HepG2 (cell line): ENCODE data around the gene PLCB2. TPM values are rescaled to one million over a fixed set of nuclear protein-coding genes. Genes with fewer than 3 reads are reported as not detected.

Source experiments
- AFF4 ChIP-seq: sonication (generic); formaldehyde crosslinking; IDR thresholded peaks from 2 replicates; pipeline ENCODE4 v1.4.0; 2020; ENCODE audit warnings: missing genetic modification reagents
- ATF5 ChIP-seq: sonication (generic); formaldehyde crosslinking; IDR thresholded peaks from 2 replicates; pipeline ENCODE4 v1.4.0; 2020; ENCODE audit warnings: mild to moderate bottlenecking, low read depth, missing genetic modification reagents
- CTCF ChIP-seq: sonication (generic); formaldehyde crosslinking; IDR thresholded peaks from 2 replicates; pipeline ENCODE4 v1.5.0; 2020; ENCODE audit warnings: mild to moderate bottlenecking, missing genetic modification reagents, moderate library complexity
- GMEB1 ChIP-seq: sonication (generic); formaldehyde crosslinking; IDR thresholded peaks from 2 replicates; pipeline ENCODE4 v1.5.1; 2020; ENCODE audit warnings: missing genetic modification reagents, mild to moderate bottlenecking, borderline replicate concordance
- HOMEZ ChIP-seq: IDR thresholded peaks from 2 replicates; pipeline ENCODE4 v1.6.1; 2016; ENCODE audit warnings: low read depth
- MAZ ChIP-seq, 2 experiments: sonication (generic) in 1 of 2; formaldehyde crosslinking in 1 of 2; IDR thresholded peaks; 2 replicates each; pipeline versions ENCODE4 v1.5.0 to v1.6.1; 2012 to 2020; ENCODE audit warnings: low read depth in 2 of 2, mild to moderate bottlenecking in 2 of 2, borderline replicate concordance in 1 of 2, improper control_type of control experiment in 1 of 2, low read length in 1 of 2, missing genetic modification reagents in 1 of 2, moderate library complexity in 1 of 2
- SCMH1 ChIP-seq: sonication (generic); formaldehyde crosslinking; IDR thresholded peaks from 2 replicates; pipeline ENCODE4 v1.9.0; 2021; ENCODE audit warnings: missing genetic modification reagents, mild to moderate bottlenecking, borderline replicate concordance
- TEAD3 ChIP-seq: optimal IDR thresholded peaks from 2 replicates; pipeline ENCODE3; 2016; ENCODE audit warnings: borderline replicate concordance
- TFAP4 ChIP-seq: sonication (generic); IDR thresholded peaks from 2 replicates; pipeline ENCODE4 v1.6.1; 2016; ENCODE audit warnings: low read depth, borderline replicate concordance
- ZNF687 ChIP-seq: sonication (generic); formaldehyde crosslinking; IDR thresholded peaks from 2 replicates; pipeline ENCODE4 v1.5.1; 2020; ENCODE audit warnings: mild to moderate bottlenecking, missing genetic modification reagents, moderate library complexity
- ZNF773 ChIP-seq: sonication (generic); formaldehyde crosslinking; IDR thresholded peaks from 2 replicates; pipeline ENCODE4 v1.4.0; 2020; ENCODE audit warnings: missing genetic modification reagents, borderline replicate concordance
- polyA plus RNA-seq, 8 experiments: library from polyadenylated mRNA; depleted of rRNA in 3 of 8; stranded (reverse) in 7 of 8; unstranded in 1 of 8; fragments of >200 nt; fragmentation: Illumina TruSeq in 4 of 8; extraction: Trizol in 4 of 8; gene quantifications; 2 replicates each; pipeline versions ENCODE4 v1.2.1 to v1.2.3, GENCODE V29; 2011 to 2016; ENCODE audit warnings: low read depth in 4 of 8, missing spikeins in 1 of 8, mixed read lengths in 1 of 8; ENCODE audit not compliant: insufficient read depth in 1 of 8
- total RNA-seq, 5 experiments: library from RNA; depleted of rRNA; stranded (reverse); fragments of >200 nt; fragmentation: Illumina TruSeq; extraction: Trizol; gene quantifications; 2 replicates each; pipeline ENCODE4 v1.2.3, GENCODE V29; 2016; ENCODE audit warnings: low read depth in 1 of 5

The PLCB2 gene
- total and polyA plus RNA-seq, 2 of the 13 experiments (the other 11 are each of a cell fraction or from before 2014, with no cell fraction given) = 0.11 TPM; not detected in 1

- TF ChIP-seq GMEB1 (0 out of 2 replicates have a peak, but pooled peaks have one; percentile 18), CTCF (CRISPR knock-in tag) (no peak), TEAD3 (peak; percentile 15), AFF4 (CRISPR knock-in tag) (no peak), MAZ (IDR thresholded peaks at IDR 0.05; ENCODE audit: borderline replicate concordance, low read depth, low read length) (peak; percentile 54; the same call in 1 of the 2 replicates), MAZ (CRISPR knock-in tag; IDR thresholded peaks at IDR 0.05; ENCODE audit: low read depth) (no peak), TFAP4 (peak; percentile 30; the same call in 1 of the 2 replicates), ZNF687 (CRISPR knock-in tag) (peak; percentile 84), ATF5 (CRISPR knock-in tag) (no peak), ZNF773 (CRISPR knock-in tag) (no peak), SCMH1 (no peak), HOMEZ (CRISPR knock-in tag) (0 out of 2 replicates have a peak, but pooled peaks have one; percentile 25)
Observed at GRCh38 chr15:40340740-40341400, 33.1 kb upstream of the PLCB2 start, which contains the start of gene CCDC9B (continued).
